SK-N-SH (cell line): ENCODE measurements around the gene SELENOV. TPM values are rescaled to one million over a fixed set of nuclear protein-coding genes. Genes with fewer than 3 reads are reported as not detected.

Experiments used
- CTCF ChIA-PET: fragments of 300-600, 350-600 bp; formaldehyde crosslinking; extraction: SDS; loops from one replicate; lab custom pipeline; 2021; lab: Yijun Ruan, JAX
- POLR2A ChIA-PET: fragments of 350-600 bp; sonication (Branson Sonifier 250); formaldehyde crosslinking; extraction: SDS; loops from one replicate; lab custom pipeline; 2020; ENCODE audit warnings: antibody characterized with exemption, inconsistent platforms; lab: Yijun Ruan, JAX
- DNase-seq: peaks from one replicate; pipeline ENCODE4 v3.0.0; 2012
- H2AFZ ChIP-seq: fragments of 200-600 bp; sonication (generic); 2 replicates; pipeline ENCODE4 v1.8.1; 2016; ENCODE audit warnings: antibody characterized with exemption, mild to moderate bottlenecking, low read depth
- H3F3A ChIP-seq: fragments of 200-600 bp; sonication (generic); replicated peaks from 2 replicates; pipeline ENCODE3; 2016; ENCODE audit warnings: antibody characterized with exemption, mild to moderate bottlenecking; ENCODE audit not compliant: insufficient read depth
- H3K27ac ChIP-seq, 2 experiments: fragments of 200-500 bp in 1 of 2; fragments of 200-600 bp in 1 of 2; sonication (Bioruptor generic) in 1 of 2; sonication (generic), shearing (Covaris generic) in 1 of 2; 2 replicates each; pipeline versions ENCODE4 v1.5.1 to v1.6.1; 2014 to 2016; ENCODE audit warnings: low read depth in 2 of 2, inconsistent platforms in 1 of 2, low read length in 1 of 2, mild to moderate bottlenecking in 1 of 2, mixed read lengths in 1 of 2
- H3K27me3 ChIP-seq: fragments of 200-600 bp; sonication (generic), shearing (Covaris generic); 2 replicates; pipeline ENCODE4 v1.6.1; 2016; ENCODE audit warnings: mixed run types; ENCODE audit not compliant: insufficient read depth
- H3K36me3 ChIP-seq, 2 experiments: fragments of 200-500 bp in 1 of 2; fragments of 200-600 bp in 1 of 2; sonication (Bioruptor generic) in 1 of 2; sonication (generic) in 1 of 2; replicated peaks in 1 of 2; 2 replicates each; pipeline versions ENCODE3 to v1.5.1; 2014 to 2016; ENCODE audit warnings: low read length in 1 of 2, mild to moderate bottlenecking in 1 of 2; ENCODE audit not compliant: insufficient read depth in 2 of 2, control insufficient read depth in 1 of 2
- H3K4me1 ChIP-seq, 2 experiments: fragments of 200-500 bp in 1 of 2; fragments of 200-600 bp in 1 of 2; sonication (Bioruptor generic) in 1 of 2; sonication (generic), shearing (Covaris generic) in 1 of 2; 2 replicates each; pipeline versions ENCODE4 v1.5.1 to v1.6.1; 2014 to 2016; ENCODE audit warnings: low read depth in 1 of 2, low read length in 1 of 2, mixed run types in 1 of 2; ENCODE audit not compliant: insufficient read depth in 2 of 2, control insufficient read depth in 1 of 2
- H3K4me2 ChIP-seq: fragments of 200-600 bp; sonication (generic), shearing (Covaris generic); 2 replicates; pipeline ENCODE4 v1.6.1; 2017; ENCODE audit warnings: mixed run types
- H3K4me3 ChIP-seq, 2 experiments: fragments of 200-500 bp in 1 of 2; fragments of 200-600 bp in 1 of 2; sonication (Bioruptor generic) in 1 of 2; sonication (generic), shearing (Covaris generic) in 1 of 2; 2 replicates each; pipeline versions ENCODE4 v1.5.1 to v1.8.1; 2014 to 2016; ENCODE audit warnings: low read depth in 2 of 2, inconsistent platforms in 1 of 2, low read length in 1 of 2, mild to moderate bottlenecking in 1 of 2, mixed read lengths in 1 of 2, moderate library complexity in 1 of 2
- H3K79me2 ChIP-seq: fragments of 200-600 bp; sonication (generic); 2 replicates; pipeline ENCODE4 v1.8.1; 2017; ENCODE audit warnings: mild to moderate bottlenecking; ENCODE audit not compliant: insufficient read depth
- H3K9ac ChIP-seq: fragments of 200-600 bp; sonication (generic); 2 replicates; pipeline ENCODE4 v1.6.1; 2017; ENCODE audit warnings: mixed run types
- H3K9me2 ChIP-seq: fragments of 200-600 bp; sonication (generic); 2 replicates; pipeline ENCODE4 v1.6.1; 2017; ENCODE audit warnings: mixed run types
- H3K9me3 ChIP-seq: fragments of 200-600 bp; sonication (generic); 2 replicates; pipeline ENCODE4 v1.6.1; 2017; ENCODE audit warnings: mixed run types, mild to moderate bottlenecking, moderate library complexity
- H4K20me1 ChIP-seq: fragments of 200-600 bp; sonication (generic); 2 replicates; pipeline ENCODE4 v1.6.1; 2017; ENCODE audit warnings: mild to moderate bottlenecking, mixed run types; ENCODE audit not compliant: insufficient read depth
- CHD2 ChIP-seq: fragments of 150-350 bp; IDR thresholded peaks from 2 replicates; pipeline ENCODE4 v1.6.1; 2018; ENCODE audit warnings: low read length; ENCODE audit not compliant: partially characterized antibody
- ELF1 ChIP-seq: IDR thresholded peaks from 2 replicates; pipeline ENCODE4 v1.4.0; 2012
- EP300 ChIP-seq, 2 experiments: IDR thresholded peaks; 2 replicates each; pipeline versions ENCODE4 v1.4.0 to v1.6.1; 2012; ENCODE audit warnings: borderline replicate concordance in 1 of 2, low read depth in 1 of 2, low read length in 1 of 2
- FOXJ3 ChIP-seq: sonication (generic); formaldehyde crosslinking; IDR thresholded peaks from 2 replicates; pipeline ENCODE4 v1.5.1; 2020; ENCODE audit warnings: mild to moderate bottlenecking, missing genetic modification reagents
- FOXM1 ChIP-seq: IDR thresholded peaks from 2 replicates; pipeline ENCODE4 v1.4.0; 2012; ENCODE audit warnings: low read depth, mild to moderate bottlenecking
- GABPA ChIP-seq: IDR thresholded peaks from 2 replicates; pipeline ENCODE4 v1.4.0; 2012; ENCODE audit warnings: low read depth, mild to moderate bottlenecking
- GATA2 ChIP-seq: sonication (generic); formaldehyde crosslinking; IDR thresholded peaks from 2 replicates; pipeline ENCODE4 v1.5.0; 2020; ENCODE audit warnings: mild to moderate bottlenecking, missing genetic modification reagents
- MEF2A ChIP-seq: IDR thresholded peaks from 2 replicates; pipeline ENCODE4 v1.4.0; 2012; ENCODE audit warnings: low read depth, borderline replicate concordance
- RCOR1 ChIP-seq: fragments of 150-350 bp; IDR thresholded peaks from 2 replicates; pipeline ENCODE4 v1.6.1; 2017; ENCODE audit warnings: antibody characterized with exemption, low read length
- RFX5 ChIP-seq: IDR thresholded peaks from 2 replicates; pipeline ENCODE4 v1.6.1; 2012; ENCODE audit warnings: mild to moderate bottlenecking, improper control_type of control experiment, low read length
- RXRA ChIP-seq: IDR thresholded peaks from 2 replicates; pipeline ENCODE4 v1.4.0; 2012; ENCODE audit warnings: low read depth, mild to moderate bottlenecking, borderline replicate concordance
- SIN3A ChIP-seq: IDR thresholded peaks from 2 replicates; pipeline ENCODE4 v1.6.1; 2012; ENCODE audit warnings: low read depth, mild to moderate bottlenecking, low read length, moderate library complexity, borderline replicate concordance
- SMC3 ChIP-seq: IDR thresholded peaks from 2 replicates; pipeline ENCODE4 v1.6.1; 2012; ENCODE audit warnings: low read depth, low read length, improper control_type of control experiment
- TAF1 ChIP-seq: IDR thresholded peaks from 2 replicates; pipeline ENCODE4 v1.6.1; 2012; ENCODE audit warnings: low read depth, mild to moderate bottlenecking, low read length, moderate library complexity, borderline replicate concordance
- TEAD4 ChIP-seq: IDR thresholded peaks from 2 replicates; pipeline ENCODE4 v1.4.0; 2012; ENCODE audit warnings: mild to moderate bottlenecking, borderline replicate concordance; ENCODE audit not compliant: insufficient read depth
- whole genome bisulfite sequencing: methylation state at CpG from one replicate; pipeline ENCODE4 v1.1.6; 2017; ENCODE audit warnings: low lambda C conversion rate; 5-methylcytosine and 5-hydroxymethylcytosine counted together
- polyA plus RNA-seq, 3 experiments: library from polyadenylated mRNA; depleted of rRNA; stranded (reverse); fragments of >200 nt; gene quantifications; 2 replicates each; pipeline ENCODE4 v1.2.3, GENCODE V29; 2012
- TF ChIP-seq, protein P1 (sequence below): IDR thresholded peaks from 2 replicates; pipeline ENCODE4; 2012
- TF ChIP-seq, protein P2 (sequence below): fragments of 150-350 bp; IDR thresholded peaks from 2 replicates; pipeline ENCODE4 v1.6.1; 2017; ENCODE audit warnings: antibody characterized with exemption, low read length, low read depth, borderline replicate concordance
- TF ChIP-seq, protein P3 (sequence below): IDR thresholded peaks from 2 replicates; pipeline ENCODE4 v1.4.0; 2012; ENCODE audit warnings: low read depth
- TF ChIP-seq, protein P4 (sequence below): IDR thresholded peaks from 2 replicates; pipeline ENCODE4 v1.4.0; 2012; ENCODE audit warnings: low read depth, borderline replicate concordance

SELENOV gene
- polyA plus RNA-seq, 1 of the 3 experiments (the other 2 are of a cell fraction): 0.08 TPM

DNA sequence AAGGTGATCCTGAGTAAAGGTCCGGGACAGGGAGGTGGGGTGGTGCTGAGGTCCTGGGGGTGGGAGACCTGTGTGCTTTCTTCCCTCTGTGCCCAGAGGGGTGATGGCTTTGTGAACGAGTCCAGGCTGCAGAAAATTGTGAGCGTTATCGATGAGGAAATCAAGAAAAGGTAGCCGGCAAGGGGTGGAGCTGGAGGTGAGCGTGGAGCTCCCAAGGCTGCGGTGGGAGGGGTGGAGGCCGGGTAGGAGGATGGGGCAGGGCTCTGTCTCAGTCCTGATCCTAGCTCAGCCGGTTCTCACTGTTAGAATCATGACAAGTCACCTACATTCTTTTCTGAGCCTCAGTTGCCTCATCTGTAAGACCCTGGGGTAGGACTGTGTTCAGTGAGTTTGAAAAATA lies 4.0 kb downstream of the SELENOV start:
- WGBS: 79% methylated on average over 9 of the region's 9 CpGs
- CTCF ChIA-PET: interaction anchor here (1.5 to 2.6 kb wide), 3 partner anchors 14 to 21 kb away, joined by 4 to 19 read pairs (median 4); partner anchors contain the start of genes DLL3 and EID2B
- no peaks in the 10 kb centered on the region for H3K9me2 ChIP-seq
- no peak overlapping the region for H3K4me3 ChIP-seq
- no peak overlapping the region for H3K9ac ChIP-seq
- no peak overlapping the region for H2AFZ ChIP-seq
- TF ChIP-seq, protein P1, sequence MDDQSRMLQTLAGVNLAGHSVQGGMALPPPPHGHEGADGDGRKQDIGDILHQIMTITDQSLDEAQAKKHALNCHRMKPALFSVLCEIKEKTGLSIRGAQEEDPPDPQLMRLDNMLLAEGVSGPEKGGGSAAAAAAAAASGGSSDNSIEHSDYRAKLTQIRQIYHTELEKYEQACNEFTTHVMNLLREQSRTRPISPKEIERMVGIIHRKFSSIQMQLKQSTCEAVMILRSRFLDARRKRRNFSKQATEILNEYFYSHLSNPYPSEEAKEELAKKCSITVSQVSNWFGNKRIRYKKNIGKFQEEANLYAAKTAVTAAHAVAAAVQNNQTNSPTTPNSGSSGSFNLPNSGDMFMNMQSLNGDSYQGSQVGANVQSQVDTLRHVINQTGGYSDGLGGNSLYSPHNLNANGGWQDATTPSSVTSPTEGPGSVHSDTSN: no peak
- TF ChIP-seq MEF2A: no peak
- TF ChIP-seq, protein P2, sequence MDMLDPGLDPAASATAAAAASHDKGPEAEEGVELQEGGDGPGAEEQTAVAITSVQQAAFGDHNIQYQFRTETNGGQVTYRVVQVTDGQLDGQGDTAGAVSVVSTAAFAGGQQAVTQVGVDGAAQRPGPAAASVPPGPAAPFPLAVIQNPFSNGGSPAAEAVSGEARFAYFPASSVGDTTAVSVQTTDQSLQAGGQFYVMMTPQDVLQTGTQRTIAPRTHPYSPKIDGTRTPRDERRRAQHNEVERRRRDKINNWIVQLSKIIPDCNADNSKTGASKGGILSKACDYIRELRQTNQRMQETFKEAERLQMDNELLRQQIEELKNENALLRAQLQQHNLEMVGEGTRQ: no peak
- no peak for TF ChIP-seq RCOR1
- TF ChIP-seq GATA2 (CRISPR knock-in tag): no peak
- TF ChIP-seq TAF1: no peak
- no peak for TF ChIP-seq RXRA
- TF ChIP-seq RFX5: no peak
- no peak for TF ChIP-seq SIN3A
- TF ChIP-seq FOXJ3: no peak
- TF ChIP-seq SMC3: no peak
- no peak for TF ChIP-seq EP300 (IDR thresholded peaks at IDR 0.05; ENCODE audit: borderline replicate concordance in 1 of 2, low read depth in 1 of 2, low read length in 1 of 2)
- POLR2A ChIA-PET: no interaction called here
- H3K4me2 ChIP-seq: no peak overlapping the region
- no peaks in the 10 kb centered on the region for H4K20me1 ChIP-seq
- no peaks in the 10 kb centered on the region for H3K36me3 ChIP-seq
- peaks cover 0 to 6% of the 10 kb centered on the region in 2 experiments; a peak in 1 of 4 replicates for H3K4me1 ChIP-seq
- no peaks in the 10 kb centered on the region for H3K79me2 ChIP-seq
- no peak overlapping the region for H3K27ac ChIP-seq
- no peaks in the 10 kb centered on the region for H3F3A ChIP-seq
- DNase-seq: no peak
- H3K27me3 ChIP-seq: peaks cover 18% of the 10 kb centered on the region
- no peaks in the 10 kb centered on the region for H3K9me3 ChIP-seq

DNA sequence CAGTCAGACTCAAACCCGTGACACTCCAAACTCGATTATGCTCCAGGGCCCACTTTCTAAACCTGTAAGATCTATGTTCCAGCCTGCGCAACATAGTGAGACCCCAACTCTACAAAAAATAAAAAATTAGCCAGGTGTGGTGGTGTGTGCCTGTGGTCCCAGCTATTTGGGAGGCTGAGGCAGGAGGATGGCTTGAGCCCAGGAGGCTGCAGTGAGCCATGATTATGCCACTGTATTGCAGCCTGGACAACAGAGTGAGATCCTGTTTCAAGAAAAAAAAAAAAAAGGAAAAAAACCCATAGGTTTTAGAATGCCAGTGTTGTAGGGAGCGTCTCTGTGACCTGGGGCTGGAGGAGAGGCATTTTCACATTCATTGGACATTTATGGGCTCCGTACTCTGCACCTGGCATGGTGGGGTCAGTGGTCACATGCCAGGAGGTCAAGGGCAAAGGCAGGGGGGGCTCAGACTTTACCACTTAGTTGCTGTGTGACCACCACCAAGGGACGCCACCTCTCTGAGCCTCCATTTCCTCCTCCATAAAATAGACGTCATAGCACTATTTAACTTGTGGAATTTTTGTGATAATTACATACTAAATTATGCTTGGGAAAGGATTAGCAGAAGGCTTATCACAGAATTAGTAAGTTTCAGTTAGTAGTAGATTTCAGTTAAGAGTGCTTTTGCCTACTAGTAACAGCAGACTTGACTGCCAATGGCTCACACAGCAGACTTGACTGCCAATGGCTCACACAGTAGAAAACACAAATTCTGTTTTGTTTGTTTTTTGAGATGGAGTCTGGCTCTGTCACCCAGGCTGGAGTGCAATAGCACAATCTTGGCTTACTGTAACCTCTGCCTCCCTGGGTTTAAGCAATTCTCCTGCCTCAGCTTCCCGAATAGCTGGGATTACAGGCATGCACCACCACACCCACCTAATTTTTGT lies 5.9 kb downstream of the SELENOV start:
- POLR2A ChIA-PET: no interaction called here
- Histone ChIP-seq H3K9me3 (no peaks in the 10 kb centered on the region), H3K4me2 (no peak overlapping the region), H4K20me1 (no peaks in the 10 kb centered on the region), H3K4me3 (no peak overlapping the region), H3K27ac (no peak overlapping the region), H3K27me3 (peaks cover 2% of the 10 kb centered on the region; the same call in 1 of the 2 replicates), H3K9me2 (no peaks in the 10 kb centered on the region), H3K4me1 (no peaks in the 10 kb centered on the region), H3F3A (no peaks in the 10 kb centered on the region), H2AFZ (no peak overlapping the region), H3K9ac (no peak overlapping the region), H3K36me3 (no peaks in the 10 kb centered on the region), H3K79me2 (peaks cover 6% of the 10 kb centered on the region; the same call in 1 of the 2 replicates)
- DNase-seq: no peak
- CTCF ChIA-PET: interaction anchor here (1.0 to 1.5 kb wide), 4 partner anchors 11 to 123 kb away, joined by 3 to 5 read pairs (median 4); partner anchors contain the start of genes DLL3 and EID2B
- WGBS: 86% methylated on average over 8 of the region's 8 CpGs
- TF ChIP-seq CHD2 (no peak), ELF1 (no peak), TEAD4 (no peak), GABPA (no peak), SMC3 (no peak), RFX5 (no peak), FOXM1 (no peak), GATA2 (CRISPR knock-in tag) (no peak)
- TF ChIP-seq, protein P2: no peak
- TF ChIP-seq, protein P3, sequence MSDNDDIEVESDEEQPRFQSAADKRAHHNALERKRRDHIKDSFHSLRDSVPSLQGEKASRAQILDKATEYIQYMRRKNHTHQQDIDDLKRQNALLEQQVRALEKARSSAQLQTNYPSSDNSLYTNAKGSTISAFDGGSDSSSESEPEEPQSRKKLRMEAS: no peak
- TF ChIP-seq, protein P4, sequence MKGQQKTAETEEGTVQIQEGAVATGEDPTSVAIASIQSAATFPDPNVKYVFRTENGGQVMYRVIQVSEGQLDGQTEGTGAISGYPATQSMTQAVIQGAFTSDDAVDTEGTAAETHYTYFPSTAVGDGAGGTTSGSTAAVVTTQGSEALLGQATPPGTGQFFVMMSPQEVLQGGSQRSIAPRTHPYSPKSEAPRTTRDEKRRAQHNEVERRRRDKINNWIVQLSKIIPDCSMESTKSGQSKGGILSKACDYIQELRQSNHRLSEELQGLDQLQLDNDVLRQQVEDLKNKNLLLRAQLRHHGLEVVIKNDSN: no peak
- TF ChIP-seq, protein P1: no peak
